C4-2B (cell line): Measurements from ENCODE around the gene MEIS2.

Experiments used
- CTCF ChIP-seq: fragments of 450-650 bp; conservative IDR thresholded peaks from 2 replicates; pipeline ENCODE4 v1.5.1; 2017; ENCODE audit warnings: mild to moderate bottlenecking
- ZFX ChIP-seq: fragments of 450-650 bp; IDR thresholded peaks from 2 replicates; pipeline ENCODE4 v1.6.1; 2017

- TF ChIP-seq CTCF: no peak
- TF ChIP-seq ZFX: no peak
These were observed 156.6 kb downstream of the MEIS2 start for GRCh38 chr15:36943508-36944361.
